H1 (cell line): ENCODE measurements around the gene CIC. TPM values are rescaled to one million over a fixed set of nuclear protein-coding genes. Genes with fewer than 3 reads are reported as not detected.
"Not testable (repeated sequence)": the region's sequence is repeated elsewhere in the genome, so short reads cannot be mapped to it uniquely, and the experiment has no call there.

ENCODE experiments used
- CTCF ChIA-PET: fragments of 300-600 bp; sonication (Branson Sonifier 250); formaldehyde crosslinking; loops from one replicate; lab custom pipeline; 2021; ENCODE audit not compliant: partially characterized antibody; lab: Charles Lee
- POLR2A ChIA-PET: fragments of 300-600 bp; sonication (Branson Sonifier 250); formaldehyde crosslinking; loops from one replicate; lab custom pipeline; 2021; ENCODE audit warnings: inconsistent platforms; ENCODE audit not compliant: partially characterized antibody; lab: Charles Lee
- DNase-seq, 2 experiments: peaks; one replicate each; pipeline versions ENCODE4 v3.0.0 to v3.0.0-alpha.2; 2010 to 2022; ENCODE audit warnings: low spot score in 2 of 2, low read depth in 1 of 2, mixed read lengths in 1 of 2
- FAIRE-seq: peaks from 2 replicates; lab custom pipeline; 2011; peaks lifted over from hg19 to GRCh38; lab: Jason Lieb, UNC
- H2AFZ ChIP-seq: 2 replicates; pipeline ENCODE4 v1.8.1; 2012; ENCODE audit warnings: low read length, inconsistent platforms
- H2AK5ac ChIP-seq: 2 replicates; pipeline ENCODE4 v1.6.1; 2013; ENCODE audit warnings: low read depth, low read length
- H2BK120ac ChIP-seq: replicated peaks from 2 replicates; pipeline ENCODE3; 2013; ENCODE audit warnings: low read depth, low read length, inconsistent platforms
- H2BK12ac ChIP-seq: 2 replicates; pipeline ENCODE4 v1.6.1; 2013; ENCODE audit warnings: low read depth, low read length
- H2BK15ac ChIP-seq: 2 replicates; pipeline ENCODE4 v1.6.1; 2013; ENCODE audit warnings: low read length
- H2BK20ac ChIP-seq: 2 replicates; pipeline ENCODE4 v1.6.1; 2013; ENCODE audit warnings: low read length
- H2BK5ac ChIP-seq: 2 replicates; pipeline ENCODE4 v1.6.1; 2013; ENCODE audit warnings: low read depth, low read length
- H3K14ac ChIP-seq: 2 replicates; pipeline ENCODE4 v1.6.1; 2013; ENCODE audit warnings: inconsistent platforms; ENCODE audit not compliant: insufficient read length
- H3K18ac ChIP-seq: 2 replicates; pipeline ENCODE4 v1.6.1; 2013; ENCODE audit warnings: low read length; ENCODE audit errors: extremely low read depth
- H3K23ac ChIP-seq: 2 replicates; pipeline ENCODE4 v1.6.1; 2013; ENCODE audit warnings: inconsistent platforms; ENCODE audit not compliant: insufficient read length
- H3K23me2 ChIP-seq: 2 replicates; pipeline ENCODE4 v1.6.1; 2013; ENCODE audit warnings: low read depth, low read length
- H3K27ac ChIP-seq: 2 replicates; pipeline ENCODE4 v1.6.1; 2011; ENCODE audit warnings: low read depth, low read length, inconsistent platforms
- H3K27me3 ChIP-seq, 4 experiments: replicated peaks in 1 of 4; 1 replicate in 1 of 4; 2 replicates in 3 of 4; pipeline versions ENCODE4 v1.6.1 to v1.8.1; 2011 to 2013; ENCODE audit warnings: low read length in 3 of 4, mild to moderate bottlenecking in 3 of 4, inconsistent platforms in 2 of 4, mixed read lengths in 2 of 4, moderate library complexity in 1 of 4; ENCODE audit not compliant: control insufficient read depth in 3 of 4, insufficient read depth in 3 of 4; ENCODE audit errors: extremely low read depth in 1 of 4
- H3K36me3 ChIP-seq, 4 experiments: 2 replicates each; pipeline versions ENCODE4 v1.6.1 to v1.8.1; 2011 to 2013; ENCODE audit warnings: mild to moderate bottlenecking in 4 of 4, low read length in 3 of 4, moderate library complexity in 2 of 4, control low read depth in 1 of 4, inconsistent platforms in 1 of 4; ENCODE audit not compliant: insufficient read depth in 4 of 4, control insufficient read depth in 2 of 4
- H3K4ac ChIP-seq: replicated peaks from 2 replicates; pipeline ENCODE3; 2013; ENCODE audit warnings: low read length, low read depth, mixed read lengths, inconsistent platforms; ENCODE audit not compliant: insufficient read length
- H3K4me1 ChIP-seq, 4 experiments: replicated peaks in 1 of 4; 1 replicate in 1 of 4; 2 replicates in 3 of 4; pipeline versions ENCODE4 v1.6.1 to v1.8.1; 2011 to 2013; ENCODE audit warnings: low read length in 3 of 4, inconsistent platforms in 2 of 4, mixed read lengths in 1 of 4; ENCODE audit not compliant: insufficient read depth in 4 of 4, control insufficient read depth in 3 of 4
- H3K4me2 ChIP-seq, 2 experiments: 2 replicates each; pipeline versions ENCODE4 v1.6.1 to v1.8.1; 2011 to 2013; ENCODE audit warnings: low read depth in 2 of 2, low read length in 2 of 2, control low read depth in 1 of 2, inconsistent platforms in 1 of 2, mild to moderate bottlenecking in 1 of 2; ENCODE audit not compliant: insufficient read depth in 1 of 2
- H3K4me3 ChIP-seq, 4 experiments: fragments of 200-600, 300-600 bp in 1 of 4; sonication (generic), shearing (Covaris generic), sonication (Bioruptor Twin) in 1 of 4; 2 replicates each; pipeline versions ENCODE4 v1.5.1 to v1.8.1; 2011 to 2016; ENCODE audit warnings: low read length in 4 of 4, low read depth in 3 of 4, control low read depth in 2 of 4, inconsistent platforms in 2 of 4, mild to moderate bottlenecking in 2 of 4, mixed read lengths in 1 of 4, moderate library complexity in 1 of 4; ENCODE audit not compliant: insufficient read depth in 2 of 4; ENCODE audit errors: extremely low read depth in 1 of 4
- H3K56ac ChIP-seq: replicated peaks from 2 replicates; pipeline ENCODE3; 2013; ENCODE audit warnings: low read depth, mild to moderate bottlenecking, mixed read lengths, low read length, inconsistent platforms; ENCODE audit not compliant: insufficient read length
- H3K79me1 ChIP-seq: 2 replicates; pipeline ENCODE4 v1.6.1; 2013; ENCODE audit warnings: low read depth, low read length, control low read depth
- H3K79me2 ChIP-seq, 2 experiments: 2 replicates each; pipeline versions ENCODE4 v1.6.1 to v1.8.1; 2012 to 2013; ENCODE audit warnings: low read length in 2 of 2, mild to moderate bottlenecking in 2 of 2, inconsistent platforms in 1 of 2; ENCODE audit not compliant: insufficient read depth in 2 of 2, control insufficient read depth in 1 of 2
- H3K9ac ChIP-seq, 4 experiments: replicated peaks in 1 of 4; 1 replicate in 1 of 4; 2 replicates in 3 of 4; pipeline versions ENCODE4 v1.6.1 to v1.8.1; 2011 to 2013; ENCODE audit warnings: low read depth in 3 of 4, low read length in 3 of 4, control low read depth in 2 of 4, mild to moderate bottlenecking in 2 of 4, moderate library complexity in 2 of 4, inconsistent platforms in 1 of 4; ENCODE audit errors: extremely low read depth in 1 of 4
- H3K9me3 ChIP-seq, 2 experiments: 2 replicates each; pipeline versions ENCODE4 v1.6.1 to v1.8.1; 2012 to 2013; ENCODE audit warnings: mild to moderate bottlenecking in 2 of 2, moderate library complexity in 2 of 2, control low read depth in 1 of 2, inconsistent platforms in 1 of 2, low read depth in 1 of 2, low read length in 1 of 2, mixed read lengths in 1 of 2; ENCODE audit not compliant: insufficient read depth in 2 of 2
- H4K20me1 ChIP-seq, 2 experiments: replicated peaks in 1 of 2; 2 replicates each; pipeline versions ENCODE3 to v1.8.1; 2011 to 2013; ENCODE audit warnings: inconsistent platforms in 2 of 2, low read length in 2 of 2, mild to moderate bottlenecking in 1 of 2; ENCODE audit not compliant: insufficient read depth in 2 of 2, control insufficient read depth in 1 of 2
- H4K5ac ChIP-seq: 2 replicates; pipeline ENCODE4 v1.6.1; 2013; ENCODE audit warnings: low read length, low read depth, mixed read lengths, inconsistent platforms; ENCODE audit not compliant: insufficient read length
- H4K8ac ChIP-seq: 2 replicates; pipeline ENCODE4 v1.8.0; 2013; ENCODE audit warnings: mild to moderate bottlenecking, moderate library complexity, low read length, inconsistent platforms; ENCODE audit not compliant: insufficient read depth; ENCODE audit errors: extremely low read depth
- H4K91ac ChIP-seq: replicated peaks from 2 replicates; pipeline ENCODE3; 2013; ENCODE audit warnings: low read length, mixed read lengths, inconsistent platforms; ENCODE audit not compliant: insufficient read length
- BRCA1 ChIP-seq: IDR thresholded peaks from 2 replicates; pipeline ENCODE4 v1.6.1; 2012; ENCODE audit warnings: low read depth, low read length, improper control_type of control experiment
- CBX5 ChIP-seq: fragments of 300-800, 300-1000 bp; sonication (generic); IDR thresholded peaks from 2 replicates; pipeline ENCODE4 v1.7.1; 2016; ENCODE audit warnings: antibody characterized with exemption, low read length, low read depth
- CHD2 ChIP-seq: IDR thresholded peaks from 2 replicates; pipeline ENCODE4 v1.6.1; 2012; ENCODE audit warnings: low read length, improper control_type of control experiment
- PHF8 ChIP-seq: fragments of 200-600 bp; sonication (generic); conservative IDR thresholded peaks from 2 replicates; pipeline ENCODE4 v1.7.1; 2012; ENCODE audit warnings: low read depth, mild to moderate bottlenecking, inconsistent platforms, low read length, moderate library complexity
- RFX5 ChIP-seq: IDR thresholded peaks from 2 replicates; pipeline ENCODE4 v1.6.1; 2011; ENCODE audit warnings: low read depth, low read length, improper control_type of control experiment, borderline replicate concordance
- SP2 ChIP-seq: IDR thresholded peaks from 2 replicates; pipeline ENCODE4 v1.6.1; 2012; ENCODE audit warnings: mild to moderate bottlenecking, low read length, inconsistent platforms
- SP4 ChIP-seq: IDR thresholded peaks from 2 replicates; pipeline ENCODE4 v1.6.1; 2012; ENCODE audit warnings: low read length, inconsistent platforms
- SRF ChIP-seq: IDR thresholded peaks from 2 replicates; pipeline ENCODE4 v1.6.1; 2011; ENCODE audit warnings: mild to moderate bottlenecking, low read depth, low read length, moderate library complexity
- whole genome bisulfite sequencing, 2 experiments: shearing (Covaris generic) in 1 of 2; methylation state at CpG; one replicate each; pipeline versions ENCODE4 v1.1.6 to v1.1.7; 2013 to 2015; ENCODE audit warnings: low lambda C conversion rate in 2 of 2, mixed read lengths in 2 of 2, inconsistent platforms in 1 of 2, low coverage in 1 of 2, missing lambda C conversion rate in 1 of 2; ENCODE audit not compliant: insufficient replicate concordance in 2 of 2, insufficient coverage in 1 of 2, insufficient read length in 1 of 2; ENCODE audit errors: extremely low coverage in 1 of 2, missing lambda C conversion rate in 1 of 2; 5-methylcytosine and 5-hydroxymethylcytosine counted together
- polyA plus RNA-seq, 7 experiments: library from polyadenylated mRNA; depleted of rRNA in 3 of 7; stranded (reverse) in 5 of 7; unstranded in 2 of 7; fragments of >200 nt in 5 of 7; fragments of 200-250 nt in 2 of 7; gene quantifications; 1 replicate in 5 of 7; 2 replicates in 1 of 7; 4 replicates in 1 of 7; pipeline versions ENCODE4 v1.2.1 to v1.2.3, GENCODE V29; 2011 to 2013; ENCODE audit warnings: missing spikeins in 2 of 7, mixed read lengths in 2 of 7
- total RNA-seq: library from RNA; stranded (reverse); fragmentation: NEBNext Ultra II Directional; extraction: Animal tissue kit (Norgen Biotek cat#: 25700); gene quantifications from 2 replicates; pipeline ENCODE4 v1.2.1, GENCODE V29; 2021

CIC gene
- total and polyA plus RNA-seq, 2 of the 8 experiments (the other 6 are each of a cell fraction or from before 2014, with no cell fraction given): 13.2 to 43.6 TPM

- TF ChIP-seq SP2: no peak
- no peak for TF ChIP-seq RFX5
- no peak for TF ChIP-seq PHF8
- no peak for TF ChIP-seq SRF
- no peak for TF ChIP-seq CHD2
- TF ChIP-seq CBX5: no peak
- no peak for TF ChIP-seq SP4
- TF ChIP-seq BRCA1: no peak
Observed at GRCh38 chr19:42335971-42336370, 66.9 kb downstream of the CIC start (continued).

- H3K9me3 ChIP-seq, H3K4ac ChIP-seq, H2BK12ac ChIP-seq, H4K20me1 ChIP-seq, H2AFZ ChIP-seq, H3K4me1 ChIP-seq, H3K4me2 ChIP-seq, H3K27ac ChIP-seq, H3K36me3 ChIP-seq, FAIRE-seq, H3K23me2 ChIP-seq, H3K56ac ChIP-seq, H3K23ac ChIP-seq, H2BK15ac ChIP-seq, H3K27me3 ChIP-seq, H3K79me1 ChIP-seq, H3K79me2 ChIP-seq, H4K8ac ChIP-seq, H2BK5ac ChIP-seq, H4K91ac ChIP-seq, H3K18ac ChIP-seq, H3K14ac ChIP-seq, H3K4me3 ChIP-seq, DNase-seq, H3K9ac ChIP-seq, H2AK5ac ChIP-seq, H2BK20ac ChIP-seq, H4K5ac ChIP-seq, H2BK120ac ChIP-seq: not testable (repeated sequence)
- POLR2A ChIA-PET: interaction anchor here (0.6 to 0.8 kb wide), 2 partner anchors 130 to 479 kb away, joined by 3 read pairs; partner anchors contain the start of gene RPS19
- CTCF ChIA-PET: interaction anchor here (1.1 to 1.7 kb wide), 2 partner anchors 11 to 21 kb away, joined by 4 to 5 read pairs; no protein-coding TSS in a partner anchor
- 89% methylated on average over 7 of the region's 7 CpGs; no CpG with 5 or more reads in 1 of the 2 experiments for WGBS, 2 experiments
Observed at GRCh38 chr19:42339126-42339860, 70.2 kb downstream of the CIC start.
